ENCODE results near the gene MAST3.
"Not testable (repeated sequence)": the region's sequence is repeated elsewhere in the genome, so short reads cannot be mapped to it uniquely, and the experiment has no call there.

GRCh38 chr19:18159059-18159616 lies 61.6 kb downstream of the MAST3 start:
- not testable (repeated sequence) for TF ChIP-seq CTCF (IDR thresholded peaks at IDR 0.05); EP300 (IDR thresholded peaks at IDR 0.05; ENCODE audit: borderline replicate concordance in 1 of 2, low read depth in 1 of 2, low read length in 1 of 2); POLR2AphosphoS5 (IDR thresholded peaks at IDR 0.05; ENCODE audit: low read depth, low read length); SIN3A (IDR thresholded peaks at IDR 0.05; ENCODE audit: borderline replicate concordance, low read depth, low read length)
